Upper lobe of left lung (tissue), 6 donors: ENCODE data around the gene CRISP2. TPM values are rescaled to one million over a fixed set of nuclear protein-coding genes. Genes with fewer than 3 reads are reported as not detected.

ENCODE experiments used
- ATAC-seq, 2 donors: fragments of 200-7000 bp; cut with Tn5 transposase; one replicate each; pipeline ENCODE4 v1.9.1; 2022; ENCODE audit warnings: mild to moderate bottlenecking in 2 of 2, moderate library complexity in 2 of 2; ENCODE audit not compliant: low FRiP score in 2 of 2
- DNase-seq, 2 donors: peaks; one replicate each; pipeline ENCODE4 v3.0.0-alpha.2; 2019 to 2020
- H3K27ac ChIP-seq, 4 donors: fragments of 200-600 bp; sonication (generic); one replicate each; pipeline ENCODE4 v1.5.1; 2016 to 2019
- H3K27me3 ChIP-seq, 4 donors: fragments of 200-600 bp; sonication (generic); one replicate each; pipeline ENCODE4 v1.5.1; 2017 to 2019
- H3K36me3 ChIP-seq, 4 donors: fragments of 200-600 bp; sonication (generic); one replicate each; pipeline ENCODE4 v1.5.1; 2016 to 2019
- H3K4me1 ChIP-seq, 4 donors: fragments of 200-600 bp; sonication (generic); one replicate each; pipeline ENCODE4 v1.5.1; 2018 to 2019
- H3K4me3 ChIP-seq, 4 donors: fragments of 200-600 bp; sonication (generic); one replicate each; pipeline ENCODE4 v1.5.1; 2017 to 2019; ENCODE audit warnings: mild to moderate bottlenecking in 2 of 4, moderate library complexity in 1 of 4
- H3K9me3 ChIP-seq, 4 donors: fragments of 200-600 bp; sonication (generic); one replicate each; pipeline ENCODE4 v1.5.1; 2018 to 2019
- EP300 ChIP-seq, 4 donors: sonication (generic); formaldehyde crosslinking; IDR thresholded peaks; one replicate each; pipeline ENCODE4 v1.5.1; 2017; ENCODE audit warnings: antibody characterized with exemption in 4 of 4, control low read depth in 2 of 4
- POLR2A ChIP-seq, 4 donors: fragments of 450-650 bp; IDR thresholded peaks; one replicate each; pipeline ENCODE4 v1.5.1; 2016 to 2017; ENCODE audit warnings: antibody characterized with exemption in 4 of 4, mild to moderate bottlenecking in 2 of 4
- POLR2AphosphoS5 ChIP-seq, 2 donors: sonication (generic); formaldehyde crosslinking; IDR thresholded peaks; one replicate each; pipeline ENCODE4 v1.5.1; 2017; ENCODE audit warnings: antibody characterized with exemption in 2 of 2
- WGBS, 2 donors: methylation state at CpG; one replicate each; pipeline ENCODE4 v1.1.5; 2017 to 2018; 5-methylcytosine and 5-hydroxymethylcytosine counted together
- total RNA-seq, 6 donors: library from RNA; depleted of rRNA in 4 of 6; stranded (reverse); fragments of >200 nt in 4 of 6; gene quantifications; one replicate each; pipeline versions ENCODE4 v1.1.0 to v1.2.1, GENCODE V29; 2016 to 2021
- TF ChIP-seq, protein P1 (sequence below), 6 experiments: fragments of 450-650 bp in 4 of 6; fragments of 200-600 bp in 2 of 6; sonication (generic) in 2 of 6; IDR thresholded peaks; one replicate each; pipeline ENCODE4 v1.5.1; 2016 to 2019; ENCODE audit warnings: antibody characterized with exemption in 6 of 6
- donor health status: DM: no; HTN: no; CAD: no; lungs with moderate emphysema.
- donor health status: DM: no; HTN: yes; CAD: no; lungs with severe emphysema.

The CRISP2 gene
- total RNA-seq, 6 donors from 2014 or later: 0.61 TPM; not detected in 5

DNA sequence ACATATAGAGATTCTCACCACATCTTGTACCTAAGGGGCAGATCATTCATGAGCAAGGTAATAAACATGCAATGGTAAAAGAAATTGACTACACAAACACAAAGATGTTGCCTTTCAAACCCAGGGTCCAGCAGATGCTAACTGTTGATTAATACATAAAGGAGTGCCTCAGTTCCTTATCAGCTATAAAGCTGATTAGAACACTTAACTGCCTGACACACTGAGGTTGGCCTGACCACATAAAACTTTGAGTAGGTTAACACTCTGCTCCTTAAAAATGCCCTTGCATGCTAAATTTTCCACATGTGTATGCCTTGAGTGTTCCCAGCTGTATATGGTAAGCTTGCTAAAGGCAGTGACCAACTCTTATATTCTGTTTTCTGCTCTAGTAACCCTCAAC is 14.9 kb downstream of the CRISP2 start:
- H3K4me3 ChIP-seq: no peak overlapping the region
- H3K36me3 ChIP-seq: no peaks in the 10 kb centered on the region
- no peaks in the 10 kb centered on the region for H3K4me1 ChIP-seq
- TF ChIP-seq, protein P1, sequence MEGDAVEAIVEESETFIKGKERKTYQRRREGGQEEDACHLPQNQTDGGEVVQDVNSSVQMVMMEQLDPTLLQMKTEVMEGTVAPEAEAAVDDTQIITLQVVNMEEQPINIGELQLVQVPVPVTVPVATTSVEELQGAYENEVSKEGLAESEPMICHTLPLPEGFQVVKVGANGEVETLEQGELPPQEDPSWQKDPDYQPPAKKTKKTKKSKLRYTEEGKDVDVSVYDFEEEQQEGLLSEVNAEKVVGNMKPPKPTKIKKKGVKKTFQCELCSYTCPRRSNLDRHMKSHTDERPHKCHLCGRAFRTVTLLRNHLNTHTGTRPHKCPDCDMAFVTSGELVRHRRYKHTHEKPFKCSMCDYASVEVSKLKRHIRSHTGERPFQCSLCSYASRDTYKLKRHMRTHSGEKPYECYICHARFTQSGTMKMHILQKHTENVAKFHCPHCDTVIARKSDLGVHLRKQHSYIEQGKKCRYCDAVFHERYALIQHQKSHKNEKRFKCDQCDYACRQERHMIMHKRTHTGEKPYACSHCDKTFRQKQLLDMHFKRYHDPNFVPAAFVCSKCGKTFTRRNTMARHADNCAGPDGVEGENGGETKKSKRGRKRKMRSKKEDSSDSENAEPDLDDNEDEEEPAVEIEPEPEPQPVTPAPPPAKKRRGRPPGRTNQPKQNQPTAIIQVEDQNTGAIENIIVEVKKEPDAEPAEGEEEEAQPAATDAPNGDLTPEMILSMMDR (IDR thresholded peaks at IDR 0.05): no peak
- TF ChIP-seq EP300 (IDR thresholded peaks at IDR 0.05) (no peak), POLR2AphosphoS5 (IDR thresholded peaks at IDR 0.05) (no peak), POLR2A (IDR thresholded peaks at IDR 0.05) (no peak)
- DNase-seq (no peak), ATAC-seq (no peak)
- no peaks in the 10 kb centered on the region for H3K27me3 ChIP-seq
- no peak overlapping the region for H3K27ac ChIP-seq
- peaks cover 0 to 8% (median 0%) of the 10 kb centered on the region in 4 donors for H3K9me3 ChIP-seq

DNA sequence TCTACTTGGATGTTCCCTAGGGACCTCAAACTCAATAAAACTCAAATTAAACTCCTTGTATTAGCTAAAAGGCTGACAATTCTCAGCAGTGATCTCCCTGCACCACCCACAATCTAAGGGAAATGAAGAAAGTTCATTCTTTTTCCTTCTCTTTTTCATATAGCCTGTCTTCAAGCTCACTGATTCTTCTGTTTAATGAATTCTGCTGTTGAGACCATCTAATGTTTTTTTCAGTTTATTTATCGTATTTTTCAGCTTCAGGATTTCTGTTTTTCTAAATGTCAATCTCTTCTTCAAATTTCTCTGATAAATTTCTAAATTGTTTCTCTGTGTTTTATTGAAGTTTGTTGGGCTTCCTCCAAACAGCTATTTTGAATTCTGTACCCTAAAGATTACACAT is 19.8 kb downstream of the CRISP2 start:
- H3K36me3 ChIP-seq: no peaks in the 10 kb centered on the region
- no peak for TF ChIP-seq POLR2A (IDR thresholded peaks at IDR 0.05)
- TF ChIP-seq EP300 (IDR thresholded peaks at IDR 0.05): no peak
- TF ChIP-seq, protein P1 (IDR thresholded peaks at IDR 0.05): no peak
- TF ChIP-seq POLR2AphosphoS5 (IDR thresholded peaks at IDR 0.05): no peak
- H3K27me3 ChIP-seq: no peaks in the 10 kb centered on the region
- DNase-seq: no peak
- no peak overlapping the region for H3K4me3 ChIP-seq
- H3K9me3 ChIP-seq: no peaks in the 10 kb centered on the region
- H3K4me1 ChIP-seq: no peaks in the 10 kb centered on the region
- 69 to 87% methylated on average over 1 of the region's 1 CpG for WGBS, 2 donors
- H3K27ac ChIP-seq: no peak overlapping the region
- ATAC-seq: no peak

DNA sequence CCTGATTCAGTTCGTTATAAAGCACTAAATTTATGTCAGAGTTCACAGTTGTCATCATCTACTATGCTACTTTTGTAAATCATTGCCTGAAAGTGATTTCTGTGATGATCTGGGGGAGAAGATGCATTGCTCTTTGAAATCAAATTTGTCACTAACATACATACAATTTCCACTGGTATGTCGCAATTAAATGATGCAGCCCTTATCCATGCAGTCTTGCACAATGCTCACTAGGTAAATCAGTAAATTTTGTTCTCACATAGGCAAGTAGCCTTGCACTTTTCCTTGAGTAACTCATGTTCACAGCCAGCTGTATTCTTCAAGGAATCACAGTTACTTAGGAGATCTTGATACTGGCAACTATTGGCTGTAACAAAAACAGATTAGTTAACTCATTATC is 20.8 kb downstream of the CRISP2 start:
- no peaks in the 10 kb centered on the region for H3K27me3 ChIP-seq
- H3K36me3 ChIP-seq: no peaks in the 10 kb centered on the region
- DNase-seq (no peak), ATAC-seq (no peak)
- no peaks in the 10 kb centered on the region for H3K9me3 ChIP-seq
- no peak overlapping the region for H3K4me3 ChIP-seq
- no peaks in the 10 kb centered on the region for H3K4me1 ChIP-seq
- no peak for TF ChIP-seq POLR2AphosphoS5 (IDR thresholded peaks at IDR 0.05)
- TF ChIP-seq EP300 (IDR thresholded peaks at IDR 0.05): no peak
- no peak for TF ChIP-seq POLR2A (IDR thresholded peaks at IDR 0.05)
- TF ChIP-seq, protein P1 (IDR thresholded peaks at IDR 0.05): no peak
- WGBS, 2 donors: 76 to 77% methylated on average over 2 of the region's 2 CpGs
- H3K27ac ChIP-seq: no peak overlapping the region

DNA sequence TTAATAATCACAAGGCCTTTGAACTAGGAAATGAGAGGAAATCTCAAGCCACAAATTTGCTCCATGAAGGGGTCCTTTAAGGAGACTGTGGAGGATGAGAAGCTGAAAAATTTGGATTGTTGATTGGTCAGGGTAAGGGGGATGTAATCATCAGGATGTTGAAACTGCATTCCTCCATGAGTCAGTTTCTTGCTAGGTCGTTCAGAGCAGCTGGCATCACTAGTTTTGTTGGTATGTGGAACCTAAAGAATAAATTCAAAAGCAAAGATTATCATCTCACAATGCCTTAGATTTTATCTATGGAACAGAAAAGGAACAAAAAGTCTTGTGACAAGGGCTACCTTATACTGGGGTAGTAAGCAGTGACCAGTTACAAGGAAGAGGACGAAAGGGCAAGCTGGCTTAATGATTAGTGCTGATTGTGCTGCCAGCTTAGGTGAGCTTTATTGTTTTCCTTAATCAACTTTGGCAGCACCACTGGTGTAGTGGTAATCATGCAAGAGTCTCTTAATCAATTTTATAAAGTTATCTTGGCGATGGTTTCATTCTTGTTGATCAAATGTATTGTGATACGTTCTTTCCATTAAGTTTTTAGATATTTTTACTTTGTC is 36.6 kb downstream of the CRISP2 start:
- Histone ChIP-seq H3K4me1 (no peaks in the 10 kb centered on the region), H3K9me3 (no peaks in the 10 kb centered on the region), H3K27me3 (no peaks in the 10 kb centered on the region), H3K4me3 (no peak overlapping the region), H3K27ac (no peak overlapping the region), H3K36me3 (no peaks in the 10 kb centered on the region)
- TF ChIP-seq POLR2AphosphoS5 (IDR thresholded peaks at IDR 0.05) (no peak), EP300 (IDR thresholded peaks at IDR 0.05) (no peak), POLR2A (IDR thresholded peaks at IDR 0.05) (no peak)
- TF ChIP-seq, protein P1 (IDR thresholded peaks at IDR 0.05): no peak
- DNase-seq (no peak), ATAC-seq (no peak)
- 66 to 72% methylated on average over 4 of the region's 4 CpGs for WGBS, 2 donors

DNA sequence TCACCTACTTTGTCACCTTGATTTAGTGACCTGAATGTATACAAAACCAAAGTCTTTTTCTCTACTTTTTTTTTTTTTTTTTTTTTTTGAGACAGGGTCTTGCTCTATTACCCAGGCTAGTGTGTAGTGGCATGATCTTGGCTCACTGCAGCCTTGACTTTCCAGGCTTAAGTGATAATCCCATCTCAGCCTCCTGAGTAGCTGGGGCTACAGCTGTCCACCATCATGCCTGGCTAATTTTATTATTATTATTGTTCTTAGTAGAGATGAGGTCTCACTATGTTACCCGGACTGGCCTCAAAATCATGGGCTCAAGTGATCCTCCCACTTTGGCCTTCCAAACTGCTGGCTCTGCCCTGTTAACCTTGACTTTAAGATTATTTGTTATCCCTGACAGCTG is 37.5 kb downstream of the CRISP2 start:
- H3K4me1 ChIP-seq: no peaks in the 10 kb centered on the region
- no peak overlapping the region for H3K4me3 ChIP-seq
- no peaks in the 10 kb centered on the region for H3K9me3 ChIP-seq
- no peaks in the 10 kb centered on the region for H3K36me3 ChIP-seq
- WGBS, 2 donors: 88 to 90% methylated on average over 1 of the region's 1 CpG
- no peak for ATAC-seq
- TF ChIP-seq POLR2A (IDR thresholded peaks at IDR 0.05) (no peak), POLR2AphosphoS5 (IDR thresholded peaks at IDR 0.05) (no peak), EP300 (IDR thresholded peaks at IDR 0.05) (no peak)
- TF ChIP-seq, protein P1 (IDR thresholded peaks at IDR 0.05): no peak
- H3K27ac ChIP-seq: no peak overlapping the region
- H3K27me3 ChIP-seq: no peaks in the 10 kb centered on the region
- DNase-seq: no peak
